Measurements from ENCODE around the gene SLC25A29.
"Not testable (repeated sequence)": the region's sequence is repeated elsewhere in the genome, so short reads cannot be mapped to it uniquely, and the experiment has no call there.

SLC25A29 gene

DNA sequence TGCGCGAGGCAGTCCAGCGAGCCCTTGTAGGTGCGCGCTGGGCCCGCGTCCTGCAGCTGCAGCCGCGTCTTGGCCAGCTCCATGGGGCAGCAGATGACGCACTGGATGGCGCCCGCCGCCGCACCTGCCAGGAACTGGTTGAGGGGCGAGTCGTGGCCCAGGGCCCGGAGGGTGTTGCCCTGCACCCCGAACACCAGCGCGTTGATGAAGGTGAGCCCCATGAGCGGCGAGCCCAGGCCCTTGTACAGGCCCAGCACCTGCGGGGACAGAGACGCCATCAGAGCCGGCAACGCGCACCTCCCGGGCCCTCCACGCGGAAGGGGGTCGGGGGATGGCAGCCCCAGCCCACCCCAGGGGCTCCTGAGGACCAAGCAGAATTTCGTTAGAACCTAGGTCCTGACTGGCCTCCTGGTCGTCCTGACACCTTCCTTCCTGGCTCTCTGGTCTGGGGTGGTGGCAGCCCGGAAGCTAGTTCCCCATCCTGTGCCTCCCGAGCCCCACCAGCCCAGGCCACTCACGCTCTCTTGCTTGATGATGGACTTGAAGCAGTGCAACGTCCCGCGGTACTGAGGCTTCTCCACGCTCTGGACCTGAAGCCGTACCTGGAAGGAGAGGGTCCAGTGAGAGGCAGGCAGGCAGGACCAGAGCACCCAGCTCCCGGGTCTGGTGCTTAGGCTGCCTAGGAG, 13.3 kb downstream of the SLC25A29 start:
- DNase-seq = no peak

DNA sequence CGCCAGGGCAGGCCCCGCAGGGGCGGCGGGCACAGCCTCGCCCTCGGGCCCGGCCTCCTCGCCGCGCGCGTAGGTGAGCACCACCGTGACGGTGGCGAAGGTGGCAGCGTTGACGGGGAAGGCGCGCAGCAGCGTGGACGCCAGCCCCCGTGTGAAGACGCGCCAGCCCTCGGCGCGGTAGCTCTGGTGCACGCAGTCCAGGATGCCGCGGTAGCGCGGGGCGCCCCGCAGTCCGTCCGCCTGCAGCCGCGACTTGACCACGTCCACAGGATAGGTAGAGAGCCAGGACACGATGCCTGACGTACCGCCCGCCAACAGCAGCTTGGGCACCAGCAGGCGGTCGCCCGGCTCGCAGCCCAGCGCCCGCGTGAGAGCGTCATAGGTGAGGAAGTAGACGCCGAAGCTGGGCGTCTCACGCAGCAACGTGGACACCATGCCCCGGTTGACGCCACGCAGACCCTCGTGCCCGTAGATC, 13.9 kb downstream of the SLC25A29 start:
- no peak for DNase-seq

DNA sequence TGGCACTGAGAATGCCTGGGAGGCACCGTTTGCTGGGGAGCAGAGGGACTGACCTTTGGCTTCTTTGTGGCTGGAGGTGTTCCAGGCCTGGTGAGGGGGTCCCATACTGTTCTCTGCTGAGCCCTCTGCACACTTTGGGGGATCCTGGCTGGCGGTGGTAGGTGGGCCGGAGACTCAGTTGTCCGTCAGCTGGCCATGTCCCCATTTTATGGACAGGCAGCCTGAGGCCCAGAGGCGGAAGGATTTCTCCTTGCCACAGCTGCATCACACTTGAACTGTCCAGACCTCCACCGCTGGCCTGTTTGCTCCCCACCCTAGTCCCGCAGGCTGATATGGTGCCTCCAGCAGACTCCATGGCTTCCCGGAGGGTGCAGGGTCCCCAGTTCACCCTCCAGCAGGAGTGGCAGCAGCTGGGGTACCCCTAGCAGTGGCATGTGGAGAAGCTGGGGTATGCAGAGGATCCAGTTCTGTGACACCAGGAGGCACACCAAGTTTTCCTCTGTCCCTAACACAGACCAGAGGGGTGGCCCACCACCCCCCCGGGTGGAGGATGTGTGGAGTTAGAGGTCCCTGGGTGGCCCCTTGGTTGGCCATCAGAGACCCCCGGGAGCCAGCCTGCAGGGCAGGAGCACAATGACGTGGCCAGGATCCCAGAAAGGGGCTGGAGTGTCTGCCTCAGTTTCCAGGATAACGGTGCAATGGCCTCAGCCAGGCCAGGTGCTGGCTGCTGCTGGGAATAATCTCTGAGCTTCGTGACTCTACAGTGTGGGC, 14.8 kb downstream of the SLC25A29 start:
- no peak for DNase-seq

DNA sequence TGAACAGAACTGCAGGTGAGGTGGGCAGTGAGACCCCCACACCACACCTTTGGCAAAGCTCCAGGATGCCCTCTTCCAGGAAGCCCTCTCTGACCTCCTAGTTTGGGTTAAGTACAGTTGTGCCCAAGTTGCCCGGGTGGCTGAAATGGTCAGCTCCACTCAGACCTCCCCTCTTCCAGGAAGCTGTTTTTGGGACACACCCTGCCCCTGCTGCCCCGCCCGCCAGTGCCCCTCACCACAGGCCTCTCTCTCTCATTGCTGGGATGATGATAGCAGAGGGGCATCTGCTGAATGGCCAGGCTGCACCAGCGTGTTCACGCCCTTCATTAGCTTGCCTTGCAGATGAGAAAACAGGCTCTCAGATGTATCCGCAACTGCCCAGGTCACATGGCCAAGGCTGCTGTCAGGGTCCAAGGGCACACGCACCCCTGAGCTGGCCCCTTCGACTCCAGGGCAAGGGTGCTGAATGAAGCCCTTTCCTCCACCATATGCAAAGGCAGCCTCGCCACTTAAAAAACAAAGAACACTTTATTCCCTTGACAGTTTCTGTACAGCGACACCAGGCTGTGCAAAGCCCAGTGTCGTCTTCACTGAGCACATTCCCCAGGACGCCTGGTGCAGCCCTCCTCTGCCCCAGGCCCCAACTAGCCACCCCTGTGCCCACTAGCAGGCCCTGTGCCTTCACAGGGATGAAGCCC, 15.5 kb downstream of the SLC25A29 start:
- DNase-seq = no peak

DNA sequence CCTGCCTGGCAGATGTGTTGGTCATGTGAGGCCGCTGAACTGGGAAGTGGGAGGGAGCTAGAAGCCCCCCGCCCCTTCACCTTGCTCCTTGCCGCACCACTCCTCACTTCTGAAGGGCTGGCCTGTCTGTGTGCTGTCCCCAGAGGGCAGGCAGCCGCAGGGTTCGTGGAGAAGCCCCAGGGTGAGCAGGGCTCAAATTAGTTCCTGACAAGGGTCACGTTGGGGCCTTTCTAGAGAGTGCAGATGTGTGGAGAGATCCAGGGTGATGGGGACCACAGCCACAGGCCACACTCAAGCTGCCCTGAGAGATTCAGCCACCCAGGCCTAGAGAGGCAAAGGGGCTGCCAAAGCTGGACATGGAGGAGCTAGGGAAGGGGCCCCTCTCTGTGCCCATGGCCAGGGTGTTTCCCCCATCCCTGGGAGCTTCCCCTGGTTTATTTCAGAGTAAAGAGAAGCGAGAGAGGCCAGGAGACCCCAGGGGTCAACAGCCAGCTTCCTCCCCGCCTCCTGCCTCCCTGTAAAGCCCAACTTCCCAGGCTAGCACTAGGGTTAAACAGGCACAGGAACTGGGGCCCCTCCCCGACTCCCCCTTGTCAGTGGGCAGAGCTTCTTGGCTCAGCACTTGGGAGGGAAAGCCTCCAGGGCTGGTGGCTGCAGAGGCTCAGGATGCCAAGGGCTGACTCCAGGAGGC, 16.2 kb downstream of the SLC25A29 start:
- no peak for DNase-seq

DNA sequence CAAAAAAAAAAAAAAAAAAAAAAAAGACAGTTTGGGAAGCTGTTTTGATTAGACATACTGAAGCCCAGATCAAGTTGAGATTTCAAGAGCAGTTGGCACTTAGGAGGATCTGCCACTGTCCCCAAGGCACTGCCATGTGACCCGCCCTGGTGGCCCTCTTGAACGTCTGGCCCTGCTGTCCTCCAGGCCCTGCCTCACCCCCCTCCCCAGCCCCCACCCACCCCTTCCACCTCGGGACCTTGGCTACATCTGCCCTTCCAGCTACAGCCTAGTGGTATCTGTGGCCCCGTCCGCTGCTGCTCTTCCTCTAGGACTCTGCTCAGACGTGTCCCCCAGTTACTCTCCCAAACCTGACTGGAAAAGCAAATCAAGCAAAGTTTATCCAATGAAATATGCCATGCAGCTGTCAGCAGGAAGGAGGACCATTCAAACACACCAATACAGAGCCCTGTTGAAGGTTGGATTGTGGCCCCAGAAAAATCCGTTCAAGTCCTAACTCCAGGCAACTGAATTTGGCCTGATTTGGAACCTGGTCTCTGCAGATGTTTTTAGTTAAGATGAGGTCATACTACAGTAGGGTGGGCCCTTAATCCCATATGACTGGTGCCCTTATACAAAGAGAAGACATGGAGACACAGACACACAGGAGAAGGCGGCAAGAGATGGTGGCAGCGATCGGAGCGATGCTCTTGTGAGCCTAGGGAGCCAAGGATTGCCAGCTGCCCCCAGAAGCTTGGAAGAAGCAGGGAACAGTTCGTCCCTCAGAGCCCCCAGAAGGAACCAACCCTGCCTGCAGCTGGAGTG, 17.7 kb downstream of the SLC25A29 start:
- no peak for DNase-seq

DNA sequence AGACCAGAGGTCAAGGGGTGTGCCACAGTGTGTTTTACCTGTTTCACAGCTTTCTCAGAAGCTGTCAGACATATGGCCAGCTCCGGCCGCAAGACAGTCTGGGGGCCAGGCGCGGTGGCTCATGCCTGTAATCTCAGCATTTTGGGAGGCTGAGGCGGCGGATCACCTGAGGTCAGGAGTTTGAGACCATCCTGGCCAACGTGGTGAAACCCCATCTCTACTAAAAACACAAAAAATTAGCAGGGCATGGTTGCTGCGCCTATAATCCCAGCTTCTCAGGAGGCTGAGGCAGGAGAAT, 18.3 kb downstream of the SLC25A29 start:
- DNase-seq = not testable (repeated sequence)

DNA sequence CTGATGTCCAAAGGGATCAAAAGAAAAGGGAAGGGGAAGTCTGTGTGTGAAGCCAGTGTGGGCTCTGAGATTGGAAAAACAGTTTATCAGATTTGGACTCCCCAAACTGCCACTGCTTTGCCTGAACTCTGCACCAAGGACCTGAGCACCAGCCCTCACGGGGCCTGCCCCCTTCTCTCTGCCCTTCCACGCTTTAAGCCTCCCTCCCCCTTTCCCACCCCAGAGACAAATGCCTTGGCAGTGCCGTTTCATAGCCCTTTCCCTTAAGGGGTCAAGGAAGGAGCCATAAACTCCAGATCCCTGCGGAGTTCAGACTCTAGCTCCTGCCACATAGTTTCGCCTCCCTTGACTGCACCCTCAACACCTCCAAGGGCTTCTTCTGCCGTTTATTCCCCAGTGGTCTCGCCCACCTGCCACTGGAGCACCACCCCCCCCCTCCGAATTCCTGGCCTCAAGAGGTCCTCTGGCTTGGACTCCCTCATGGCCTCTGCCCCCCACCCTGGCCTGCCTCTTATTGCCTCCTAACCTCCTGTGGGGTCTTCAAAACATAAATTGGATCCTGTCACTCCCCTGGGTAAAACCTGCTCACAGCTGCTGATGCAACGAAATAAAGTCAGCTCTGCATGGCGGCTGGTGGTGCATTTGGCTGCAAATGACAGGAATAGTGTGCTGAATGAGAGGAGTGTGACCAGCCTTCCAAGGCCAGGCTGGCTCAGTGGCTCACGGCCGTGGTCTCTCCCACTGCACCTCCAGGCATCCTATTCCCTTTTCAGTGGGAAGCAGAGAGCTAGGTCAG, 18.8 kb downstream of the SLC25A29 start:
- DNase-seq = no peak

DNA sequence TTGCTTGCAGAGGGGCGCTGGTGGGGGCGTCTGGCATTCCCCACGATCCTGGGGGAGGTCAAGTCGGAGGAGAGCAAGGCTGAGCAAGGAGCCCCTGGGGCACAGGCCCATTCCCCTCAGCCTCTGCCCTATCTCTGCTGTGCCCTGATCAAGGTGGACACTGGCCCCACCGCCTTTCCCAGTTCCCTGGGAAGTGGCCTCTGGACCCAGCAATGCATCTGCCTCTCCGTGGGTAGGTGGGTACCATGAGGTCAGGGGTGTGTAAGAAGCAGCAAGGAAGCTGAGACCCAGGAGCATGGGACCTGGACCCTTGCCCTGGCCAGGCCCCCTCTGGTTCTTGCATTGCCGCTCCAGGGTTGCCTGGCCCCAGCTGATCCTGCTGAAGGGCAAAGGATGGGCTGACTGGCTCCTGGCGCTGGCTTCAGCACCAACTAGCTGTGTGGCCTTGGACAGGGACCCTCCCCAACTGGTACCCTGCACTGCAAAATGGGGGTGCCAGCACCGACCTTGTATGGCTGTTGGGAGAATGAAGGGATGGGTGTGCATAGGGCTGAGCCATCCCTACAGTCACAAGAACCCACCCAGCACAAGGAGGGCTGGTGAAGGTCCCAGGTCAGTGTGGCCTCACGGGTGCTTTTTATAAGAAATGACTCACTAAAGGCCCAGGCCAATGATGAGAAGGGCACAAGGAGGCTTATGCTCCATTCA, 19.6 kb downstream of the SLC25A29 start:
- no peak for DNase-seq

DNA sequence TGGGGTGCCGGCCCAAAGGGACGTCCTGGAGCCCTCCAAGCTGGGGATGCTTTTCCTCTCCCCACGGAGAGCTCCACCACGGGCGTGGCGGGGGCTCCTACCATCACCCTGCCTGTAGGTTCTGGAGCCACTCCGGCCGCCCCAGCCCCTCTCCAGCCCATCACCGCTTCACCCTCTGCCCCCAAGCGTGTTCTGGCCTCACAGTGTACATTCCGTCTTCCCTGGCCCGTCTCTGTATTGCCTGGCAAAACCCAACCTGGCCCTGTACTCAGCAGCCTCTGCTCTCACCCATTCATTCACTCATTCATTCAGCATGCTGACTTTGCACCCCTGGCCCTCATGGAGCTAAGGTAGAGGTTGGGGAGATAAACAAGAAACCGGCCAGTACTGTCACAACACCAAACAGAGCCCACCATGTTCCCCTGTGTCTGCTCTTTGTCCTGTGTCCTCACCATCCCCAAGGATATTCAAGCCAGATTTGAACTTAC, 20.3 kb downstream of the SLC25A29 start:
- no peak for DNase-seq

DNA sequence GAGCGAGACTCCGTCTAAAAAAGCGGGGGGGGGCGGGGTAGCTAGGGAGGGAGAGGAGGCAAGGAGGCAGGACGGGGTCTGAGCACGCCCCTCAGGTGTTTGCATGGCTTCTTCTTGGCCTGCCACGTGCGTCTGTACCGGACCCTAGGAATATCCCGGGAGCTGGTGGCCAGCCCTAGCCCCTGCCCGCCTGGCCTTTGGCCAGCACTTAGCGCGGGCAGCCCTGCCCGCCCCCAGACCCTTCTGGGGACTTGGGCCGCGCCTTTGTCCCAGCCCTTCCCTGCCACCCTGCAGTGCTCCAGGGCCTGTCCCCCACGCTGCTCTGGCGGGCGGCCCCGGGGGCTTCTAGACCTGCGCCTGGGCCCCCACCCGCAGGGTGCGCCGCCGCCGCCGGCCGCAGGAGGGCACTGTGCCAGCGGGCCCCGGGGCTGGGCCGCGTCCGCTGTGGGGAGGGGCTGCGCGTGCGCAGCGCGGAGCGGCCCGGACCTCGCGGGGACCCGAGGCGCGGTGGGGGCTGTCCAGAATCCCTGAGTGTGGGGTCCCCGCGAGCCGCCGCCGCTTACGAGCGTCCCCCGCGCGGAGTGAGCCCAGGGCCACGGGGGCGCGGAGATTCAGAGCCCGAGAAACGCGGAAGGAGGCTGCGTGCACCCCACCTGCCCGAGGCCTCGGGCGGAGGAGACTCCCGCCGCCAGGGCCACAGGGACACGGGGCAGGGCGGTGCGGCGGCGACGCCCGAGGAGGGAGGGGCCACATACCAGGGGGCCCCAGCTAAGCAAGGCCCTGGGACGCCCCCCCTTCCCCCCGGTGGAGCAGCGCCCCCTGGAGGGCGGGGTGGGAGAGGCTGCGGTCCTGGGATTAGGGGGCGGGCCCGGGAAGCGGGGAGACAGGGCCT, 21.0 kb downstream of the SLC25A29 start:
- peak; percentile 93 for DNase-seq

DNA sequence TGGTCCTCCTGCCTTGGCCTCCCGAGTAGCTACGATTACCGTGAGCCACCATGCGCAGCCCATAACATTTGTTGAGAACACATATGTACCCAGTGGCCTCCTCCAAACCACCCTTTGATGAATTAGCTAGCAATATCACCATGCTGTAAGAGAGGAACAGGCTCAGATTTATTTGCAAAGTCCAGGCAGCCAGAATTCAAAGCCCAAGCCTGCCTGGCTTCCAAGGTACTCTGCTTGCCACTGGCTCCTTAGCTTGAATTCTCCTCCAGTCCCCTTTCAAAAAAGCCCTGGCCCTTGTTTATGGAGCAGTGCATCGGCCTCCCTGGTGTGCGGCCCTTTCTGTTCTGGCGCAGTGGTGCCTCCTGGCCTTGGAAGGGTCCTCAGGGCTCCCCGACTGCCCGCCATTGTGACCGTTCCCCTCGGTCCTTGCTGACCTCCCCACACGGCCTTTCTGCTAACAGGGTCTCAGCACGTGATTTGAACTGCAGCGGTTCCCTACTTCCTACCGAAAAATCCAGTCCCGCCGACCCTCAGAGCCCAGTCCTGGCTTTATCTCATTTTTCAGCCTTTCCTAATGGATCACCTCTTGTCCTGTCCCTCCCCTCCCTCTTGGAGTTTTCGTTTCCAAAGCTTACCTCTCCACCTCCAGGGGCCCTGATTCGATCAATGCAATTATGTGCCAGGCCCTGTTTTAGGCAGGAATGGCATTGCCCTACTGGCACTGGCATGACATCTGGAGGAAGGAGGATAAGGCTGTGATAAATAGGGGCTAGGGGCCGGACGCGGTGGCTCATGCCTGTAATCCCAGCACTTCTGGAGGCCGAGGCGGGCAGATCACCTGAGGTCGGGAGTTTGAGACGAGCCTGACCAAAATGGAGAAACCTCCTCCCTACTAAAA, 22.0 kb downstream of the SLC25A29 start:
- DNase-seq = peak; percentile 56

DNA sequence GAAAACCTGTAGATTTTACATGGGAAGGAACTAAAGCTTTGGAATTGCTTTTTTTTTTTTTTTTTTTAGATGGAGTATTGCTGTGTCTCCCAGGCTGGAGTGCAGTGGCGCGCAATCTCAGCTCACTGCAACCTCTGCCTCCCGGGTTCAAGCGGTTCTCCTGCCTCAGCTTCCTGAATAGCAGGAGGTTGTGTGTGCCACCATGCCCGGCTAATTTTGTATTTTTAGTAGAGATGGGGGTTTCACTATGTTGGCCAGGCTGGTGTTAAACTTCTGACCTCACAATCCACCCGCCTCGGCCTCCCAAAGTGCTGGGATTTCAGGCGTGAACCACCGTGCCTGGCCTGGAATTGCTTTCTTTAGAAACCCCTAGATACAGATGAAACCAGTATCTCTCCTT, 22.8 kb downstream of the SLC25A29 start:
- not testable (repeated sequence) for DNase-seq

DNA sequence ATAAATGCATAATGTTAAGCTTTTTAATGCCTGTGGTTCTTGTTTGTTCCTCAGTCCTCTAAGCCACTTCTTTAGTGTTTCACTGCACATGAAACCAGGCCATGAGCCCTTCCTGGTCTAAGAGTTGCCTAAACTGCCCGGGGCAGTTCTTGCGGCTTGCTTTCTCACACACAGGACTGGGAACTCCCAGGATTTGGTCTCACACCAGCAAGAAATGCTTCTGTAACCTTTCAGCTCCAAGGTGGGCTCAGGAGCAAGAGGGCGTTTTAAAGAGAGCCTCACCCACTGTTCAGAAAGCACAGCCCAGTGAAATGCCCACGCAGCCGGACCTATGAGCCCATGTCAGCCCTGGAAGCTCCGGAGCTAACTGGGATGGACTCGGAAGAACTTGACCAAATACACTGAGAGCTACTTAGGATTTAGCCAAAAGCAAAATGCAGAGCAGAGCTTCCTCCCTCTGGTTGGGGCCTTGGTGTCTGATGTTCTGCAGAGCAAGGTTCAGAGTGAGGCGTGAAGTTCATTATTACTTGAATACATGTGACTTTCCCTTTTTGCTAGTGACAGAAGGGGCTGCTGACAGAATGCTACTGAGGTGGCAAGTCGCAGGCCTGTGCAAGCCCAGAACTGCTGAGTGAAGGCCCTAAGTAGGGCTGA, 23.4 kb downstream of the SLC25A29 start:
- DNase-seq = no peak

DNA sequence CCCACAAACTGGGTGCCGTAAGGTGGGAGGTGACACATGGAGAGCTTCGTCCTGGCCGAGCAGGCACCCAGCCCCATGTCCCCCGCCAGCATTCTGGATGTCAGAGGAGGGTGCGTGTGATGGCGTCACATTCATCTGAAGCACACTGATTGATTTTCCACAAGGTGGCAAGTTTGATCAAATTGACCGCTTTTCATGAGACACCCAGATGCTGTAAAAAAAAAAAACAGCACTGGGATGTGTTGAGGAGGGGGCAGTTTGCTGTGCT, 24.2 kb downstream of the SLC25A29 start:
- DNase-seq = no peak

DNA sequence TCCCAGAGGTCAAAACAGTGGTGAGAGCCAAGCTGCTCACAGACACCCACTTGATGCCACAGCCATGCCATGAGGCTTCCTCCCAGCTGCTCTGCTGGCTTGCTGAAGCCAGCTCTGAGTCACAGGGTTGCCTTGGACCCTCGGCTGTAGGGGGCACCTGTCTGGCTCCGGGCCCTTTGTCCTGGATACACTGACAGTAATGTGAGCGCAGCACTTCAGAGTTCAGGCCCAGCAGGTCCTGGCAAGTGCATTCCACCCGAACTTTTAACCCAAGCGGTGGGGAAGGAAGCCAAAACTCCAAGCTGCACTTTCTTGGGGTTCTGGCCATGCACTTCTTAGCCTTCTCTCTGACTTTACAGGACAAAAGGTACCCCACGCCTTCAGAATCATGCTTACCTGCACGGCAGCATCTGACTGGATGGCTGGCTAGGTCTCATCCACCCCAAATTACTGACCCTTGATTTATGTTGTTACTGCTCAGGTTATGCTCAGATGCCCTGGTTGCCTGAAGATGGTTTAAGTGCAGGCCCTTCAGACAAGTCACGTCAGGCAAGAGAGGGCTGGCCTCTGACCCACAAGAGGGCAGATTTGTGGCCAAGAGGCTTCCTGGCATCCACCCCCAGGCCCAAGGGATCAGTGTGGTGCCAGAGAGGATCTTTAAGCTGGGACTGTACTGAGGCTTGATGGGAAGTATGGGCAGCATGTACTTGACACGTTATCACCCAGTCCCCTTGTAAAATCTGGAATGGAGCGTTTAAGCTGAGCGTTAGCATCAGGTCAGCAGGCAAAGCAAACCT, 24.8 kb downstream of the SLC25A29 start:
- no peak for DNase-seq

DNA sequence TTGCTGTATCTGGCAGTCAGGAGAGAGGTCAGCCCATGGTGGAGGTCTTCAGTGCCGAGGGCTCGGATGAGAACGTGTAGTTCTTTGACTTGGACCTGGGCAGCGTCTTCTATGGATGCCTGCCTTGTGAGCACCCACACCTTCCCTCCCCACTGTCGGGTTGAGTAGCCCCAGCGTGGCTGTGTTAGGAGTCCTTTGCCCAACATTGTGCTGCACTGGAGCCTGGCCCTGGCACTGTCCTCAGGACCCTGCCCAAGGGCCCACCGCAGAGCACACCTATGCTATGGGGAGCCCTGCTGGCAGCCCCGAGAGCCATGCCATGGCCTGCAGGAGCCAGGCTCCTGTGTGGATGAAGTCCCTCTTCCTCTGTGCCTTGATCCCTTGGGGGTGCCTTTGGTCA, 26.7 kb downstream of the SLC25A29 start:
- DNase-seq = no peak

DNA sequence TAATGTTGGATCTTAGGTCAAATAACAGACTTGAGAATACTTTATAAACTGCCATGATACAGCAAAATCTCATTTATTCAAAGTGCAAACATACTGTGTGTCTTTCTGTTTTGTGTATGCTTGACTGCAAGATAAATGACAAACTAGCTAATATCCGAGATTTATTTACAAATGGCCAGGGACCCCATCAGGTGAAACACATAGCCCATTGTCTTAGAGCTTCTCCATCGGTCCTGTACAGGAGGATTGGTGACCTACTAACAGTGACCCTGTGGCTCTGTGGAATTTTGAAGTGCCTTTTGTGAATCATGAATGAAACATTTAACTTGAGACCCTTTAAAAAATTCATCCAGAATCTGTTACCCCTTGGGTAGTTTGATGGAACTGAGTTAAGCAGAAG, 27.1 kb downstream of the SLC25A29 start:
- no peak for DNase-seq

All from activated CD8-positive, alpha-beta memory T cell treated with anti-CD3 and anti-CD28 coated beads, Interleukin-2, amount 50 U/mL, for 48 hours (primary cell).